Peyer's patch (tissue), 4 donors: ENCODE data around the gene SLC35F6.

Experiments
- POLR2A ChIP-seq, 2 donors: fragments of 450-650 bp; IDR thresholded peaks; one replicate each; pipeline ENCODE4 v1.5.1; 2017; ENCODE audit warnings: antibody characterized with exemption in 2 of 2, mild to moderate bottlenecking in 2 of 2, moderate library complexity in 2 of 2
- TF ChIP-seq, protein P1 (sequence below), 6 experiments: fragments of 450-650 bp in 4 of 6; fragments of 200-600 bp in 2 of 6; sonication (generic) in 1 of 6; IDR thresholded peaks; one replicate each; pipeline ENCODE4 v1.5.1; 2017 to 2019; ENCODE audit warnings: antibody characterized with exemption in 6 of 6, mild to moderate bottlenecking in 3 of 6, moderate library complexity in 1 of 6

DNA sequence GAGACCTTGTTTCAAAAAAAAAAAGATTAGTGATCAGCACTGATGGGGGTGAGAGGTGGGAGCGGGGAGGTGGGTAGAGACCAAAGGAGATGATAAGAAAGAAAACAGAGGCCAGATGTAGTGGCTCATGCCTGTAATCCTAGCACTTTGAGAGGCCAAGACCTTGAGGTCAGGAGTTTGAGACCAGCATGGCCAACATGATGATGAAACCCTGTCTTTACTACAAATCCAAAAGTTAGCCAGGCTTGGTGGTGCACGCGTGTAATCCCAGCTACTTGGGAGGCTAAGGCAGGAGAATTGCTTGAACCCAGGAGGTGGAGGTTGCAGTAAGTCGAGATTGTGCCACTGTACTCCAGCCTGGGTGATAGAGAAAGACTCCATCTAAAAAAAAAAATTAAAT is 9.5 kb upstream of the SLC35F6 start:
- TF ChIP-seq, protein P1, sequence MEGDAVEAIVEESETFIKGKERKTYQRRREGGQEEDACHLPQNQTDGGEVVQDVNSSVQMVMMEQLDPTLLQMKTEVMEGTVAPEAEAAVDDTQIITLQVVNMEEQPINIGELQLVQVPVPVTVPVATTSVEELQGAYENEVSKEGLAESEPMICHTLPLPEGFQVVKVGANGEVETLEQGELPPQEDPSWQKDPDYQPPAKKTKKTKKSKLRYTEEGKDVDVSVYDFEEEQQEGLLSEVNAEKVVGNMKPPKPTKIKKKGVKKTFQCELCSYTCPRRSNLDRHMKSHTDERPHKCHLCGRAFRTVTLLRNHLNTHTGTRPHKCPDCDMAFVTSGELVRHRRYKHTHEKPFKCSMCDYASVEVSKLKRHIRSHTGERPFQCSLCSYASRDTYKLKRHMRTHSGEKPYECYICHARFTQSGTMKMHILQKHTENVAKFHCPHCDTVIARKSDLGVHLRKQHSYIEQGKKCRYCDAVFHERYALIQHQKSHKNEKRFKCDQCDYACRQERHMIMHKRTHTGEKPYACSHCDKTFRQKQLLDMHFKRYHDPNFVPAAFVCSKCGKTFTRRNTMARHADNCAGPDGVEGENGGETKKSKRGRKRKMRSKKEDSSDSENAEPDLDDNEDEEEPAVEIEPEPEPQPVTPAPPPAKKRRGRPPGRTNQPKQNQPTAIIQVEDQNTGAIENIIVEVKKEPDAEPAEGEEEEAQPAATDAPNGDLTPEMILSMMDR (IDR thresholded peaks at IDR 0.05), result no peak
- no peak for TF ChIP-seq POLR2A (IDR thresholded peaks at IDR 0.05)
